Tibial artery (tissue), 4 donors: ENCODE measurements around the gene SGIP1.
"Not testable (repeated sequence)": the region's sequence is repeated elsewhere in the genome, so short reads cannot be mapped to it uniquely, and the experiment has no call there.

ENCODE experiments used
- DNase-seq, 2 donors: peaks; one replicate each; pipeline ENCODE4 v3.0.0-alpha.2; 2019
- H3K27ac ChIP-seq, 2 donors: fragments of 200-600 bp; sonication (generic) in 1 of 2; 1 replicate in 1 of 2; 2 replicates in 1 of 2; pipeline ENCODE4 v1.5.1; 2018 to 2019; ENCODE audit warnings: mild to moderate bottlenecking in 1 of 2
- H3K27me3 ChIP-seq, 2 donors: fragments of 200-600 bp; sonication (generic) in 1 of 2; one replicate each; pipeline versions ENCODE4 v1.5.1 to v1.6.0; 2016 to 2019
- H3K36me3 ChIP-seq, 3 donors: fragments of 200-600 bp; sonication (generic) in 2 of 3; one replicate each; pipeline ENCODE4 v1.5.1; 2016 to 2019; ENCODE audit warnings: mild to moderate bottlenecking in 2 of 3
- H3K4me1 ChIP-seq, 4 donors: fragments of 200-600 bp; sonication (generic) in 2 of 4; 1 replicate in 3 of 4; 2 replicates in 1 of 4; pipeline ENCODE4 v1.5.1; 2016 to 2019
- H3K4me3 ChIP-seq, 2 donors: fragments of 200-600 bp; sonication (generic) in 1 of 2; 1 replicate in 1 of 2; 2 replicates in 1 of 2; pipeline ENCODE4 v1.5.1; 2018 to 2019; ENCODE audit warnings: mild to moderate bottlenecking in 2 of 2
- H3K9me3 ChIP-seq, 3 donors: fragments of 200-600 bp; sonication (generic) in 1 of 3; one replicate each; pipeline ENCODE4 v1.5.1; 2016 to 2019
- intact Hi-C: fragments of 100-400 bp; cut with DNase I; formaldehyde crosslinking; loops from one replicate; pipeline ENCODE4 v1.15.0; 2023; ENCODE audit warnings: low total_unique reads
- TF ChIP-seq, protein P1 (sequence below), 2 experiments: fragments of 200-600 bp in 1 of 2; fragments of 450-650 bp in 1 of 2; IDR thresholded peaks; one replicate each; pipeline ENCODE4 v1.5.1; 2017 to 2019; ENCODE audit warnings: antibody characterized with exemption in 2 of 2, mild to moderate bottlenecking in 1 of 2, moderate library complexity in 1 of 2

The SGIP1 gene

DNA sequence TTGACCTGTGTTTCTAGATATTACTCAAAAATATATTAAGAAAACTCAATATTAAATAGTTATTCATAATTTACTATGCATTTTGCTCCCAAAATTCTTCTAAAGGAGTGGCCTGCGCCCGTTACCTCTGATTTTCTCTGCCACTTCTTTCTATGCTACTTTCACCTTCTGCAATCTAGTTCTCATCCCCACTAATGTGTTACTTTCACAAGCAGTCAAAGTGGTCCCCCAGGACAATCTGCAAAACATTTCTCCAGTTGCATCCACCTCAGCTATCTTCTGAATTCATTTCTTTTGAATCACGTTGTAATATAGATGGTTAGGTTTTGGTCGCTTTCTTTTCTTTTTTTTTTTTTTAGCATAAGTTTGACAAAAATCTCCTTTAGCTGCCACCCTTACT, 253.7 kb downstream of the SGIP1 start:
- no peak overlapping the region for H3K27ac ChIP-seq
- DNase-seq, result no peak
- intact Hi-C loops, result no loop called here
- no peak overlapping the region for H3K4me3 ChIP-seq
- no peaks in the 10 kb centered on the region for H3K27me3 ChIP-seq
- no peaks in the 10 kb centered on the region for H3K4me1 ChIP-seq
- no peaks in the 10 kb centered on the region for H3K36me3 ChIP-seq
- TF ChIP-seq, protein P1, sequence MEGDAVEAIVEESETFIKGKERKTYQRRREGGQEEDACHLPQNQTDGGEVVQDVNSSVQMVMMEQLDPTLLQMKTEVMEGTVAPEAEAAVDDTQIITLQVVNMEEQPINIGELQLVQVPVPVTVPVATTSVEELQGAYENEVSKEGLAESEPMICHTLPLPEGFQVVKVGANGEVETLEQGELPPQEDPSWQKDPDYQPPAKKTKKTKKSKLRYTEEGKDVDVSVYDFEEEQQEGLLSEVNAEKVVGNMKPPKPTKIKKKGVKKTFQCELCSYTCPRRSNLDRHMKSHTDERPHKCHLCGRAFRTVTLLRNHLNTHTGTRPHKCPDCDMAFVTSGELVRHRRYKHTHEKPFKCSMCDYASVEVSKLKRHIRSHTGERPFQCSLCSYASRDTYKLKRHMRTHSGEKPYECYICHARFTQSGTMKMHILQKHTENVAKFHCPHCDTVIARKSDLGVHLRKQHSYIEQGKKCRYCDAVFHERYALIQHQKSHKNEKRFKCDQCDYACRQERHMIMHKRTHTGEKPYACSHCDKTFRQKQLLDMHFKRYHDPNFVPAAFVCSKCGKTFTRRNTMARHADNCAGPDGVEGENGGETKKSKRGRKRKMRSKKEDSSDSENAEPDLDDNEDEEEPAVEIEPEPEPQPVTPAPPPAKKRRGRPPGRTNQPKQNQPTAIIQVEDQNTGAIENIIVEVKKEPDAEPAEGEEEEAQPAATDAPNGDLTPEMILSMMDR (IDR thresholded peaks at IDR 0.05), result no peak
- no peaks in the 10 kb centered on the region for H3K9me3 ChIP-seq

DNA sequence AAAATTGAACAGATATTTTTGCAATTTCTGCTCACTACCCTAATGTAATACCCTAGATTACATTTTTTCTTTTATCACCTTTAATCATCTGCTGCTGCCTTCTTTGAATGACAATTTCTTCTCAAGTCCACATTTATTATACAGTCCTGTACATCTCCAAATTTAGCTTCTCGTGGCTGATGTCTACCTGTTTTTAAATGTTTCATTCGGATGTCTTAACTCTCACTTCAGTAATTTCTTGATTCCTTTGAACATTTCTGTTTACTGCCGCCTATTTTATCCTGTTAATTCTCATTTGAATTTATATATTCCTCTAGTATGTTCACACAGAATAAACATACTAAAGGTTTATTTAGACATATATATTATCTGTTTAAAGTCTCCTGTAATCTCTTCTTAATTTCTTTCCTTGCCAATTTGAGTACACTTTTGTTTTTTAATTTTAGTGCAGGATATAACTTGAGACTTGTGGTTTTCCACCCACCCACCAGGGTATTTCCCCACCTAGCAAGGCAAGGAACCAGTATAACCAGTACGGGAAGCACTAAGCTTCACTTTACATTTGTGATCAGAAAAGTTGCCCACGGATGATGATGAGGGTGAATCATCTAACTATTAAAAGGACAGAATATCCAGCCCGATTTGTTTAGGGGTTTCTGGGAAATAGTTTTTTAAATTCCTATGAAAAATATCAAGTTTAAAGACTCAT, 254.4 kb downstream of the SGIP1 start:
- no peaks in the 10 kb centered on the region for H3K9me3 ChIP-seq
- no peak overlapping the region for H3K4me3 ChIP-seq
- H3K27me3 ChIP-seq, result no peaks in the 10 kb centered on the region
- TF ChIP-seq, protein P1 (IDR thresholded peaks at IDR 0.05), result no peak
- intact Hi-C loops, result no loop called here
- no peaks in the 10 kb centered on the region for H3K36me3 ChIP-seq
- no peaks in the 10 kb centered on the region for H3K4me1 ChIP-seq
- H3K27ac ChIP-seq, result no peak overlapping the region
- no peak for DNase-seq

DNA sequence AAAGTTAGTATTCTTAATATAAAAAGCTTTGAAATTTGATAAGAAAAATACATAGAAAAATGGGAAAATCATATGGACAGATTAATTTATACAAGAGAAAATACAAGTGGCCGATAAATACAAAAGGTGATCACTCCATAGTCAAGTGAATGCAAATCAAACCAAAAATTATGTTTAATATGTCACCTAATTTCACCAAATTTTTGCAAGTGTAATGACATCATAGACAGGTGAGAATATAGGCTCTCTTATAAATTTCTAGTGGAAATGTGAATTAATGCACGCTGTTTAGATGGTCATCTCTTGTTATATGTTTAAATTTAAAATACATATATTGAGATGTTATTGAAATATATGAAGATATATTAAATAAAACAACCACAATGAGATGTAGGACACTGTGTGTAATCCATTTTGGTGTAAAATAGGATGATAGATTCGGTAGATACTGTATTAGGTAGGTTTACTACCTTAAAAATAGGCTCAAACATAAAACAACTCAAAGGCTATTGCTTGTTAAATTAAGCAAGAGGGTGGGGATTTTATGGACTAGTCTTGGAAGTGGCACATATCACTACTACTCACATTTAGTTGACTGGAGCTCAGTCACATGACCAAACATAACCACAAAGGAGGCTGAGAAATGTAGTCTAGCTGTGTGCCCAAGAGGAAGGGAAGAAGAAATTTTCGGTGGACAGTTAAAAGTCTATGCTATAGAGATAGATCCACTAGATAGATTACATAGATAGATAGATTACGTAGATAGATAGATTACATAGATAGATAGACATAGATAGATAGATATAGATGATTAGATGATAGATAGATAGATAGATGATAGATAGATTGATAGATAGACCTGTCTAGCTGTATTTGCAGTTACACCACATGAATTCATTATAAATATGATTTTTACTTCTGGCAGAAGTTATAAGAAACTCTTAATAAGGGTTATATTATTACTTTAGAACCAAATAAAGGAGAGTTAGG, 258.0 kb downstream of the SGIP1 start:
- no peaks in the 10 kb centered on the region for H3K27me3 ChIP-seq
- TF ChIP-seq, protein P1 (IDR thresholded peaks at IDR 0.05), result no peak

DNA sequence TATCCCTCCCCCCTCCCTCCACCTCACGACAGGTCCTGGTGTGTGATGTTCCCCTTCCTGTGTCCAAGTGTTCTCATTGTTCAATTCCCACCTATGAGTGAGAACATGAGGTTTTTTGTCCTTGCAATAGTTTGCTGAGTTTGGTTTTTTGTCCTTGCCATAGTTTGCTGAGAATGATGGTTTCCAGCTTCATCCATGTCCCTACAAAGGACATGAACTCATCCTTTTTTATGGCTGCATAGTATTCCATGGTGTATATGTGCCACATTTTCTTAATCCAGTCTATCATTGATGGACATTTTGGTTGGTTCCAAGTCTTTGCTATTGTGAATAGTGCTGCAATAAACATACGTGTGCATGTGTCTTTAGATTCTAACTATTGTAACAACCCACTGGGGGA, 261.9 kb downstream of the SGIP1 start:
- H3K27ac ChIP-seq, H3K36me3 ChIP-seq, H3K9me3 ChIP-seq, H3K27me3 ChIP-seq, DNase-seq, H3K4me3 ChIP-seq, H3K4me1 ChIP-seq, intact Hi-C loops: not testable (repeated sequence)

More for the DNA sequence above, 258.0 kb downstream of the SGIP1 start:
- Histone ChIP-seq H3K36me3 (no peaks in the 10 kb centered on the region), H3K4me1 (no peaks in the 10 kb centered on the region), H3K27ac (no peak overlapping the region), H3K4me3 (no peak overlapping the region), H3K9me3 (no peaks in the 10 kb centered on the region)
- no peak for DNase-seq
- intact Hi-C loops, result no loop called here
